ENCODE measurements around the gene ZNF445. TPM values are rescaled to one million over a fixed set of nuclear protein-coding genes. Genes with fewer than 3 reads are reported as not detected.
"Not testable (repeated sequence)": the region's sequence is repeated elsewhere in the genome, so short reads cannot be mapped to it uniquely, and the experiment has no call there.

Gene ZNF445
- total RNA-seq, 1 donor from 2014 or later = 19.1 TPM

- DNase-seq (ENCODE audit: low spot score) = no peak
Measured at GRCh38 chr3:44398853-44399252, 78.6 kb downstream of the ZNF445 start.

DNA sequence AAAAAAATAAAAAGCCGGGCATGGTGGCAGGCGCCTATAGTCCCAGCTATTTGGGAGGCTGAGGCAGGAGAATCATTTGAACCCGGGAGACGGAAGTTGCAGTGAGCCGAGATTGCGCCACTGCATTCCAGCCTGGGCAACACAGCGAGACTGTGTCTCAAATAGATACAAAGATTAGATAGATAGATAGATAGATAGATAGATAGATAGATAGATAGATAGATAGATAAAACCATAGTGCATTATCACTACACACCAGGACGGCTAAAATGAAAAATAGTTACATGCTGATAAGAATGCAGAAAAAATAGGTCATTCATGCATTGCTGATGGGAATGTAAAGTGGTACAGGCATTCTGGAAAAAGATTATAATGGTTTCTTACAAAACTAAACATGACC is 79.2 kb downstream of the ZNF445 start:
- DNase-seq (ENCODE audit: low spot score) = not testable (repeated sequence)

DNA sequence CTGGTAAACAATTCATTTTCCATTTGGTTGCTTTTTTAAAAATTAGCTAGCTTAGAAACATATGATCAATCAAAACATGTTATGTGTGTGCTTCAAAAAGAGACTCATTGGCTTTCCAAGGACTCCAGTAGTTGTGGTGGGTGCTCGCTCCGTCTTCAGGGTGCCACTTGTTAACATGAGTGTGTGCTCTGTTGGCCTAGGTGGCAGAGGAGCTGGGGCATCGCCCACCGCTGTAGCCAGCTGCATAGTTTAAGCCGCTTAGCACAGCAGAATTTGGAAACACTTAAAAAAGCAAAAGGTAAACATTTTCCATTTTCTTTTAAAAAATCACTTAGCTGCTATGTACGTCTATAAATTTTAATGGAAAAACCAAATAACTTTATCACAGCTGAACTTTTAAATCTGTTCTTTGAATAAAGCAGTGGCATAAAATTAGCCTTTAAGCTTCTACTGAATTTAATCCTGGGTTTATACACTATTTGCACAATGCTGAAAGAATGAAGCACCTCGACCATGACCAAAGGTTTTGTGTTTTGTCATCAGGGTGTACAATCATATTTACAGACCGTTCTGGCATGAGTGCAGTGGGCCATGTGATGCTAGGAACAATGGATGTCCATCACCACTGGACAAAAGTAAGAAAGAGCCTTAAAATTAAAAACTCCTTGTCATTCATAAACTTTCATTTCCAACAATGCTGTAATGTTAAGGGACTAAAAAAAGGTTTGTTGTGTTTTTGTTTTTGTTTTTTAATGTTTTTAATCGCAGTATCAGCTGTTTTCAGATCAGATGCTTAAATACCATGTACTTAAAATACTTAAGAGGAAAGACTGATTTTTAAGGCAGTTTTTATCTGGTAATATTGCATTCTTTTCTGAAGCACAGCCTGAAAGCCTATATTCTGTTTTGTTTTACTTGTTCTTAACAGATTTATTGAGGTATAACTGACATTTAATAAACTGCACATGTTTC is 81.0 kb downstream of the ZNF445 start:
- DNase-seq (ENCODE audit: low spot score) = no peak

DNA sequence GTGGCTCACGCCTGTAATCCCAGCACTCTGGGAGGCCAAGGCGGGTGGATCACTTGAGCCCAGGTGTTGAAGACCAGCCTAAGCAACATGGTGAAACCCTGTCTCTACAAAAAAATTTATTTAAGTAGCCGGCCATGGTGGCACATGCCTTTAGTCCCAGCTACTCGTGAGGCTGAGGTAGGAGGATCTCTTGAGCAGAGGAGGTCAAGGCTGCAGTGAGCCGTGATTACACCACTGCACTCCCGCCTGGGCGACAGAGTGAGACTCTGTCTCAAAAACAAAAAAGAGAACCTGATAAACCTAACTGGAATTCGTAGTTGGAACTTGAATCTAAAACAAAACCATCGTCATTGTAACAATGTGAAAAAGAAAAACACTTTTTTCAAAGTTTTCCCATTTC is 81.8 kb downstream of the ZNF445 start:
- DNase-seq (ENCODE audit: low spot score) = no peak

GRCh38 chr3:44392489-44392888 is 85.0 kb downstream of the ZNF445 start:
- no peak for DNase-seq (ENCODE audit: low spot score)

DNA sequence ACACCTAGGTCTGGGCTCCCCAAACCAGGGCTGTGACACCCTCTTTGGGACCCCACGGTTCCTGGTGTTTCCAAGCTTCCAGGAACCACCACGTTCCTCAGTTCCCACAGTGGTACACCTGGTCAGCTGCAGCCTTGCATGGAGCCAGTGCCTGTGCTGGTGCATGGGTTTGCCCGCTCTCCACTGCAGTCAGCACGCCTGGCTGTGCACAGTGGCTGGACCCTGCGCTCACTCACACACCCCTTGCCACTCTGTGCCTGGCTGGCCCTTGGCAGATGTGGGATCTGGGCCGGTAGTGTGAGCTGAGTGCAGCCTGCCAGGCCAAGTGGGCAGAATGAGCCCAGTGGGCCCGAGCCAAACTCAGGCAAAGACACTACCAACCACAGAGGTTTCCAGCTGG is 90.1 kb downstream of the ZNF445 start:
- no peak for DNase-seq (ENCODE audit: low spot score)

Other genes with a start within 250 kb of the ZNF445 start
- not detected for gene TOPAZ1, start 235.8 kb downstream of the ZNF445 start, total RNA-seq
- gene TCAIM, start 138.9 kb downstream of the ZNF445 start, total RNA-seq = 40.6 TPM
- 10.8 TPM for gene ZKSCAN7, start 77.5 kb upstream of the ZNF445 start, total RNA-seq
- gene ZNF660, start 107.3 kb upstream of the ZNF445 start, total RNA-seq = 7.5 TPM
- 23.6 TPM for gene ZNF197, start 147.4 kb upstream of the ZNF445 start, total RNA-seq
- gene ZNF35, start 171.1 kb upstream of the ZNF445 start, total RNA-seq = 13.5 TPM
- 11.4 TPM for gene ZNF502, start 235.0 kb upstream of the ZNF445 start, total RNA-seq